Heart left ventricle (tissue), 13 donors: Measurements from ENCODE around the gene BOK.

Experiments
- POLR2A ChIP-seq, 2 donors: fragments of 450-650 bp; IDR thresholded peaks; one replicate each; pipeline ENCODE4 v1.6.1; 2017; ENCODE audit warnings: antibody characterized with exemption in 2 of 2, mild to moderate bottlenecking in 2 of 2, moderate library complexity in 2 of 2
- TF ChIP-seq, protein P1 (sequence below), 12 donors: fragments of 200-600 bp; sonication (generic) in 4 of 12; IDR thresholded peaks; one replicate each; pipeline versions ENCODE4 v1.5.0 to v1.8.0; 2018 to 2022; ENCODE audit warnings: antibody characterized with exemption in 12 of 12, mild to moderate bottlenecking in 5 of 12
- donor health status: ischemic (EF 13 %, LVEDD 7.1; RV severe dilation, severe dysfunction).
- donor health status: DM: no; HTN: yes; CAD: no.
- donor health status: DM: no; HTN: no; CAD: no.
- donor health status: ischemic (EF 25% LVEDD 6.9; RV normal size, moderate dysfunction).
- donor health status: ischemic (EF 25% LVEDD 5.7; RV mildly dilated, moderate dysfunction).
- donor health status: ischemic (EF 35%, LVEDD 5.7; RV mildly dilated, moderate dysfunction).
- donor health status: nonischemic (EF 11% LVEDD 7.7; RV severe dilation, severe dysfunction).
- donor health status: DM: yes; HTN: yes; CAD: no.
- donor health status: PGD.
- donor health status: ischemic (EF 29% LVEDD 5.4; RV normal size, mild dysfunction).
- donor health status: nonischemic (EF 23%, LVEDD 6.1; RV moderate dilation, normal function).

DNA sequence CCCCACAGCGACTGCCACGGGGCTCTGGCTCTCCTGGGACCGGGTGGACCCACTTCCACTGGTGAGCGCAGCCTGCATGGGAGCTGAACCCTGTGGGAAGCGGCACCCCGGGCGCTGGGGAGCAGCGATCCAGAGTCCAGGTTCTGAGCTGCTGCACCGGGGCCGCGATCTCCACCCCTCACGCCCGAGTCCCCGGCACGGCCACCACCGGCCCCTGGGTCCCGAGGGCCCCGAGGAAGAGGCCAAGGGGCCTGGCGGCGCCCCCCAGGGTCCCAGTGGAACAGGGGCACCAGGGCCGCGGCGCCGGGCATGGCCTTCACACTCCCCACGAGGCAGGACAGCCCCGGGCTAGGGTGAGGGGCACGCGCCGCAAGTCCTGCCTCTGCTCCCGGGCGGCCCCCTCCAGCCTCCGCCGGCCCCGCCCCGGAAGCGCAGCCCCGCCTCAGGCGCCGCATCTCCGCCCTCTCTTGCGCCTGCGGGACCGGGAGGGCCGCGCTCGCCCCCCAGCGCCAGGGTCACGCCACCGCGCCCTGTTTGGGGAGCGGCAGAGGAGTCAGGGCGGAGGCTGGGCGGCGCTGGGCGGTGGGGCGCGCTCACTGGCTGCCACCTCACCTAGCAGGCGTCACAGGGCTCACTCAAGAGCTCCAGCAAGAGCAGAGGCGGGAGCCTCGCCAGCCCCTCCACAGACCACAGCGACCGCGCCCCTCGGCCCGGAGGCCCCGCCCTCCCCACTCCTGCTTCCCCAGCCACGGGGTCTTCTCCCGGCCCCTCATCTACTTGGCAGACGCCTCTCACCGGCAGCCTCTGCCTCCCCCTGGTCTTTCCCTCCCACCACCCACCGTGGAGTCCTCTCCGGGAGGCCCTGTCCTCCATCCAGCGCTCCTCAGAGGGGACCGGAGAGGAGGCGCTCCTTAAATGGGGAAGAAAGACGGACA, 51.6 kb downstream of the BOK start:
- TF ChIP-seq, protein P1, sequence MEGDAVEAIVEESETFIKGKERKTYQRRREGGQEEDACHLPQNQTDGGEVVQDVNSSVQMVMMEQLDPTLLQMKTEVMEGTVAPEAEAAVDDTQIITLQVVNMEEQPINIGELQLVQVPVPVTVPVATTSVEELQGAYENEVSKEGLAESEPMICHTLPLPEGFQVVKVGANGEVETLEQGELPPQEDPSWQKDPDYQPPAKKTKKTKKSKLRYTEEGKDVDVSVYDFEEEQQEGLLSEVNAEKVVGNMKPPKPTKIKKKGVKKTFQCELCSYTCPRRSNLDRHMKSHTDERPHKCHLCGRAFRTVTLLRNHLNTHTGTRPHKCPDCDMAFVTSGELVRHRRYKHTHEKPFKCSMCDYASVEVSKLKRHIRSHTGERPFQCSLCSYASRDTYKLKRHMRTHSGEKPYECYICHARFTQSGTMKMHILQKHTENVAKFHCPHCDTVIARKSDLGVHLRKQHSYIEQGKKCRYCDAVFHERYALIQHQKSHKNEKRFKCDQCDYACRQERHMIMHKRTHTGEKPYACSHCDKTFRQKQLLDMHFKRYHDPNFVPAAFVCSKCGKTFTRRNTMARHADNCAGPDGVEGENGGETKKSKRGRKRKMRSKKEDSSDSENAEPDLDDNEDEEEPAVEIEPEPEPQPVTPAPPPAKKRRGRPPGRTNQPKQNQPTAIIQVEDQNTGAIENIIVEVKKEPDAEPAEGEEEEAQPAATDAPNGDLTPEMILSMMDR (IDR thresholded peaks at IDR 0.05) = peak; percentile 55 to 82 (median 70)
- TF ChIP-seq POLR2A (IDR thresholded peaks at IDR 0.05) = peak in 1 of 2 donors; percentile 47
